B cell (primary cell): Measurements from ENCODE around the gene CD81. TPM values are rescaled to one million over a fixed set of nuclear protein-coding genes. Genes with fewer than 3 reads are reported as not detected.
A peak's percentile ranks its signal among the peaks of the same experiment; 100 is the strongest.

Source experiments
- ATAC-seq: fragments of 200-7000 bp; cut with Tn5 transposase; one replicate; pipeline ENCODE4 v1.10.0; 2021; ENCODE audit warnings: low read depth, mild to moderate bottlenecking, moderate number of reproducible peaks, moderate library complexity
- CTCF ChIA-PET: fragments of 350-600 bp; sonication (Branson Sonifier 250); formaldehyde crosslinking; loops from one replicate; lab custom pipeline; 2021; ENCODE audit warnings: antibody characterized with exemption, inconsistent platforms; lab: Charles Lee
- POLR2A ChIA-PET: fragments of 350-600 bp; sonication (Branson Sonifier 250); formaldehyde crosslinking; loops from one replicate; lab custom pipeline; 2021; ENCODE audit warnings: antibody characterized with exemption; lab: Charles Lee
- DNase-seq: peaks from one replicate; pipeline ENCODE4 v3.0.0; 2013
- H2AFZ ChIP-seq: 2 replicates; pipeline ENCODE4 v1.6.1; 2012; ENCODE audit warnings: mild to moderate bottlenecking, low read depth, low read length; ENCODE audit not compliant: insufficient read depth, poor library complexity, severe bottlenecking
- H3K27ac ChIP-seq, 2 donors: 1 replicate in 1 of 2; 2 replicates in 1 of 2; pipeline ENCODE4 v1.5.1; 2012 to 2013; ENCODE audit warnings: low read length in 2 of 2, mild to moderate bottlenecking in 2 of 2, moderate library complexity in 1 of 2
- H3K27me3 ChIP-seq, 4 experiments: fragments of 200-600 bp in 1 of 4; sonication (generic) in 1 of 4; replicated peaks in 1 of 4; 1 replicate in 2 of 4; 2 replicates in 2 of 4; pipeline versions ENCODE4 v1.6.1 to v1.7.0; 2013 to 2016; ENCODE audit warnings: low read length in 3 of 4, mild to moderate bottlenecking in 2 of 4, mixed read lengths in 1 of 4, moderate library complexity in 1 of 4; ENCODE audit not compliant: insufficient read depth in 4 of 4, control insufficient read depth in 3 of 4; ENCODE audit errors: control extremely low read depth in 1 of 4
- H3K36me3 ChIP-seq, 2 experiments: replicated peaks in 1 of 2; 1 replicate in 1 of 2; 2 replicates in 1 of 2; pipeline versions ENCODE4 v1.6.1 to v1.7.1; 2013; ENCODE audit warnings: low read length in 1 of 2; ENCODE audit not compliant: insufficient read depth in 2 of 2, control insufficient read depth in 1 of 2; ENCODE audit errors: control extremely low read depth in 1 of 2, extremely low read depth in 1 of 2
- H3K4me1 ChIP-seq, 2 donors: fragments of 200-600 bp in 1 of 2; sonication (generic) in 1 of 2; 1 replicate in 1 of 2; 2 replicates in 1 of 2; pipeline versions ENCODE4 v1.5.1 to v1.6.1; 2013 to 2017; ENCODE audit warnings: low read length in 2 of 2; ENCODE audit not compliant: control insufficient read depth in 2 of 2, insufficient read depth in 2 of 2
- H3K4me2 ChIP-seq: replicated peaks from 2 replicates; pipeline ENCODE3; 2012; ENCODE audit warnings: mild to moderate bottlenecking, low read depth, low read length; ENCODE audit not compliant: poor library complexity, severe bottlenecking
- H3K4me3 ChIP-seq, 5 experiments: fragments of 200-600 bp in 1 of 5; sonication (generic) in 1 of 5; 1 replicate in 3 of 5; 2 replicates in 2 of 5; pipeline versions ENCODE4 v1.5.1 to v1.7.0; 2011 to 2016; ENCODE audit warnings: low read length in 4 of 5, mild to moderate bottlenecking in 4 of 5, low read depth in 2 of 5, control low read depth in 1 of 5, moderate library complexity in 1 of 5; ENCODE audit not compliant: insufficient read depth in 1 of 5; ENCODE audit errors: control extremely low read depth in 1 of 5, extremely low read depth in 1 of 5
- H3K79me2 ChIP-seq: fragments of 200-600 bp; sonication (generic); one replicate; pipeline ENCODE4 v1.6.0; 2016; ENCODE audit warnings: low read length; ENCODE audit not compliant: control insufficient read depth, insufficient read depth
- H3K9ac ChIP-seq: fragments of 200-600 bp; sonication (generic); 2 replicates; pipeline ENCODE4 v1.6.1; 2017; ENCODE audit warnings: mild to moderate bottlenecking, low read length, moderate library complexity
- H3K9me3 ChIP-seq, 3 donors: one replicate each; pipeline versions ENCODE4 v1.6.1 to v1.7.1; 2013; ENCODE audit warnings: low read length in 2 of 3; ENCODE audit not compliant: control insufficient read depth in 2 of 3, insufficient read depth in 1 of 3; ENCODE audit errors: control extremely low read depth in 1 of 3
- H4K20me1 ChIP-seq: 2 replicates; pipeline ENCODE4 v1.6.0; 2012; ENCODE audit warnings: mild to moderate bottlenecking, low read length; ENCODE audit not compliant: insufficient read depth, control insufficient read depth, poor library complexity, severe bottlenecking
- H3K27ac Mint-ChIP-seq: one replicate; pipeline ENCODE4 v1.8.0; 2021; ENCODE audit warnings: mixed read lengths
- H3K27me3 Mint-ChIP-seq: one replicate; pipeline ENCODE4 v1.8.0; 2021; ENCODE audit warnings: mixed read lengths
- H3K4me1 Mint-ChIP-seq: one replicate; pipeline ENCODE4 v1.8.0; 2021; ENCODE audit warnings: mixed read lengths
- H3K4me3 Mint-ChIP-seq: one replicate; pipeline ENCODE4 v1.8.0; 2021; ENCODE audit warnings: mixed read lengths
- H3K9me3 Mint-ChIP-seq: one replicate; pipeline ENCODE4 v1.8.0; 2022; ENCODE audit warnings: mixed read lengths; ENCODE audit not compliant: insufficient read depth
- EZH2 ChIP-seq: IDR thresholded peaks from 2 replicates; pipeline ENCODE4 v1.6.1; 2012; ENCODE audit warnings: borderline replicate concordance, low read depth, mild to moderate bottlenecking, moderate library complexity, low read length; ENCODE audit not compliant: insufficient read depth, poor library complexity, severe bottlenecking
- WGBS: methylation state at CpG from one replicate; pipeline ENCODE4 v1.1.5; 2013; ENCODE audit warnings: missing lambda C conversion rate; ENCODE audit not compliant: insufficient coverage; 5-methylcytosine and 5-hydroxymethylcytosine counted together
- intact Hi-C: fragments of 100-400 bp; cut with micrococcal nuclease; formaldehyde crosslinking; loops from one replicate; pipeline ENCODE4 v1.10.0; 2022
- polyA plus RNA-seq: library from polyadenylated mRNA; depleted of rRNA; stranded (reverse); fragments of >200 nt; gene quantifications from 2 replicates; pipeline ENCODE4 v1.2.3, GENCODE V29; 2012
- total RNA-seq, 2 donors: library from RNA; stranded (reverse); fragments of 120-200 nt in 1 of 2; gene quantifications; 1 replicate in 1 of 2; 2 replicates in 1 of 2; pipeline versions ENCODE4 v1.2.3 to v1.2.4, GENCODE V29; 2013 to 2022
- TF ChIP-seq, protein P1 (sequence below): fragments of 200-600 bp; IDR thresholded peaks from one replicate; pipeline ENCODE4 v1.8.0; 2022; ENCODE audit warnings: antibody characterized with exemption, mild to moderate bottlenecking

Gene CD81
- total and polyA plus RNA-seq, 2 donors (not counting 1 experiment from before 2014, with no cell fraction given), result 253 to 361 TPM

- H3K4me3 Mint-ChIP-seq, result peak overlapping the region; percentile 90
- peak overlapping the region; percentile 85 for H3K4me2 ChIP-seq
- no peaks in the 10 kb centered on the region for H3K9me3 Mint-ChIP-seq
- H3K4me1 Mint-ChIP-seq, result peaks cover 23% of the 10 kb centered on the region
- peak overlapping the region; percentile 56 for H3K27ac Mint-ChIP-seq
- H3K27me3 ChIP-seq, result no peaks in the 10 kb centered on the region
- H2AFZ ChIP-seq, result peak overlapping the region; percentile 92
- whole genome bisulfite sequencing, result 55% methylated on average over 12 of the region's 12 CpGs
- H4K20me1 ChIP-seq, result peaks cover 31% of the 10 kb centered on the region
- peaks cover 31% of the 10 kb centered on the region for H3K79me2 ChIP-seq
- no peak for TF ChIP-seq EZH2
- TF ChIP-seq, protein P1, sequence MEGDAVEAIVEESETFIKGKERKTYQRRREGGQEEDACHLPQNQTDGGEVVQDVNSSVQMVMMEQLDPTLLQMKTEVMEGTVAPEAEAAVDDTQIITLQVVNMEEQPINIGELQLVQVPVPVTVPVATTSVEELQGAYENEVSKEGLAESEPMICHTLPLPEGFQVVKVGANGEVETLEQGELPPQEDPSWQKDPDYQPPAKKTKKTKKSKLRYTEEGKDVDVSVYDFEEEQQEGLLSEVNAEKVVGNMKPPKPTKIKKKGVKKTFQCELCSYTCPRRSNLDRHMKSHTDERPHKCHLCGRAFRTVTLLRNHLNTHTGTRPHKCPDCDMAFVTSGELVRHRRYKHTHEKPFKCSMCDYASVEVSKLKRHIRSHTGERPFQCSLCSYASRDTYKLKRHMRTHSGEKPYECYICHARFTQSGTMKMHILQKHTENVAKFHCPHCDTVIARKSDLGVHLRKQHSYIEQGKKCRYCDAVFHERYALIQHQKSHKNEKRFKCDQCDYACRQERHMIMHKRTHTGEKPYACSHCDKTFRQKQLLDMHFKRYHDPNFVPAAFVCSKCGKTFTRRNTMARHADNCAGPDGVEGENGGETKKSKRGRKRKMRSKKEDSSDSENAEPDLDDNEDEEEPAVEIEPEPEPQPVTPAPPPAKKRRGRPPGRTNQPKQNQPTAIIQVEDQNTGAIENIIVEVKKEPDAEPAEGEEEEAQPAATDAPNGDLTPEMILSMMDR, result no peak
- CTCF ChIA-PET, result interaction anchor here (1.8 to 8.4 kb wide), 6 partner anchors 15 to 202 kb away, joined by 7 to 78 read pairs (median 26); no protein-coding TSS in a partner anchor
- H3K4me1 ChIP-seq, result peaks cover 19 to 29% of the 10 kb centered on the region in 2 donors
- DNase-seq (no peak), ATAC-seq (no peak)
- H3K4me3 ChIP-seq, result peak overlapping the region; percentile 82 to 100 (median 95)
- peaks cover 0 to 41% of the 10 kb centered on the region in 2 experiments for H3K36me3 ChIP-seq
- intact Hi-C loops, result loop anchor here (5.0 kb wide), 3 partner anchors 549 to 1704 kb away; partner anchors contain the start of genes DEAF1, LSP1, NAP1L4 and TMEM80
- peak overlapping the region; percentile 99 for H3K9ac ChIP-seq
- no peaks in the 10 kb centered on the region for H3K27me3 Mint-ChIP-seq
- peak overlapping the region; percentile 79 to 93 for H3K27ac ChIP-seq
- no peaks in the 10 kb centered on the region for H3K9me3 ChIP-seq
- POLR2A ChIA-PET, result interaction anchor here (1.2 to 3.4 kb wide), 2 partner anchors 15 to 101 kb away, joined by 3 to 42 read pairs; no protein-coding TSS in a partner anchor
Measured at GRCh38 chr11:2401436-2401984, 24.4 kb downstream of the CD81 start.

GRCh38 chr11:2402106-2402505 lies 25.0 kb downstream of the CD81 start:
- no peak for TF ChIP-seq EZH2
- TF ChIP-seq, protein P1, result no peak
- no peaks in the 10 kb centered on the region for H3K9me3 Mint-ChIP-seq
- no peak overlapping the region for H3K4me3 ChIP-seq
- DNase-seq (no peak), ATAC-seq (no peak)
- peaks cover 19 to 29% of the 10 kb centered on the region in 2 donors for H3K4me1 ChIP-seq
- peak overlapping the region; percentile 90 for H3K4me3 Mint-ChIP-seq
- H3K4me2 ChIP-seq, result peak overlapping the region; percentile 85
- no peak overlapping the region for H2AFZ ChIP-seq
- POLR2A ChIA-PET, result interaction anchor here (1.2 to 3.4 kb wide), 2 partner anchors 16 to 101 kb away, joined by 3 to 42 read pairs; no protein-coding TSS in a partner anchor
- H3K36me3 ChIP-seq, result peaks cover 0 to 35% of the 10 kb centered on the region in 2 experiments
- peaks cover 31% of the 10 kb centered on the region for H4K20me1 ChIP-seq
- peak overlapping the region; percentile 32 for H3K27ac Mint-ChIP-seq
- no peak overlapping the region for H3K27ac ChIP-seq
- intact Hi-C loops, result loop anchor here (5.0 kb wide), 3 partner anchors 550 to 1705 kb away; partner anchors contain the start of genes DEAF1, LSP1, NAP1L4 and TMEM80
- CTCF ChIA-PET, result interaction anchor here (3.7 to 8.4 kb wide), 4 partner anchors 15 to 99 kb away, joined by 14 to 78 read pairs (median 43); no protein-coding TSS in a partner anchor
- WGBS, result 96% methylated on average over 12 of the region's 13 CpGs
- H3K9me3 ChIP-seq, result no peaks in the 10 kb centered on the region
- H3K9ac ChIP-seq, result no peak overlapping the region
- peaks cover 19% of the 10 kb centered on the region for H3K4me1 Mint-ChIP-seq
- H3K27me3 ChIP-seq, result no peaks in the 10 kb centered on the region
- H3K79me2 ChIP-seq, result peaks cover 25% of the 10 kb centered on the region
- no peaks in the 10 kb centered on the region for H3K27me3 Mint-ChIP-seq
